PFSK-1 (cell line): Measurements from ENCODE around the gene TPRG1.

Experiments
- FOXP2 ChIP-seq: optimal IDR thresholded peaks from 2 replicates; pipeline ENCODE3; 2011; ENCODE audit warnings: borderline replicate concordance, control low read depth, inconsistent platforms; ENCODE audit not compliant: insufficient read depth; ENCODE audit errors: extremely low read length, extremely low read depth
- POLR2AphosphoS5 ChIP-seq: IDR thresholded peaks from 2 replicates; pipeline ENCODE4 v1.6.1; 2012; ENCODE audit warnings: low read depth, mild to moderate bottlenecking, control low read depth, low read length, moderate library complexity
- SIN3A ChIP-seq: IDR thresholded peaks from 2 replicates; pipeline ENCODE4 v1.6.1; 2012; ENCODE audit warnings: mild to moderate bottlenecking, low read length, moderate library complexity, borderline replicate concordance; ENCODE audit not compliant: insufficient read depth
- TAF1 ChIP-seq: IDR thresholded peaks from 2 replicates; pipeline ENCODE4 v1.6.1; 2012; ENCODE audit warnings: low read length, control low read depth, borderline replicate concordance; ENCODE audit not compliant: insufficient read depth
- TF ChIP-seq, protein P1 (sequence below), 2 experiments: IDR thresholded peaks; 2 replicates each; pipeline versions ENCODE4 v1.6.1 to v1.8.0; 2011 to 2012; ENCODE audit warnings: low read depth in 2 of 2, low read length in 2 of 2, control low read depth in 1 of 2, inconsistent platforms in 1 of 2, mild to moderate bottlenecking in 1 of 2, moderate library complexity in 1 of 2; ENCODE audit not compliant: insufficient read depth in 1 of 2

DNA sequence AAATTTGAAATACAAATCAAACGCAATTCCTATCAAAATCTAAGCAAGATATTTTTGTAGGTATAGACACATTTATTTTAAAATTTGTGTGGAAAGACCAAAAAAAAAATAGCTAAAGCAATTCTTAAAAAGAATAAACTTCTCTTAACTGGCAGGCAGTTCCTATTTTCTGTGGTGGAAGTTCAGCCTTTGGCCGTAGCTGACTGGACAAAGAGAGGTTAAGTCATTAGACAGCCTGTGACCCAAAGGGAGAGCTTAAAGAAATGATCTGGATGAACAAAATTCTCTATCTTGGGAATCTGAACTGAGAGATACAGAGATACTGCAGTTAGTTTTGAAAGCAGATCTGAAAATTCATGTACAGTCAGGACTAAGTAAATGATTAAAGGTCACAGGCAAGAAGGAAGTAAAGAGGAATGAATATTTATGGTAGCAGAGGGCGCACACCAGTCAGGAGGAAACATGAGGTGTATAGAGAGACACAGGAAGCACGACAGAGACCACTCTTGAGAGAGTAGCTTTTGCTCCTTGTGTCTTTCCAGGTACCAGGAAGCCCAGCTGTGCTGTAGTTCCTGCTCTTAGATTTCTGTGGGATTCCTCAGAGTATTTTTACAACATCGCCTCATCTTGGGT, 57.5 kb downstream of the TPRG1 start:
- TF ChIP-seq, protein P1, sequence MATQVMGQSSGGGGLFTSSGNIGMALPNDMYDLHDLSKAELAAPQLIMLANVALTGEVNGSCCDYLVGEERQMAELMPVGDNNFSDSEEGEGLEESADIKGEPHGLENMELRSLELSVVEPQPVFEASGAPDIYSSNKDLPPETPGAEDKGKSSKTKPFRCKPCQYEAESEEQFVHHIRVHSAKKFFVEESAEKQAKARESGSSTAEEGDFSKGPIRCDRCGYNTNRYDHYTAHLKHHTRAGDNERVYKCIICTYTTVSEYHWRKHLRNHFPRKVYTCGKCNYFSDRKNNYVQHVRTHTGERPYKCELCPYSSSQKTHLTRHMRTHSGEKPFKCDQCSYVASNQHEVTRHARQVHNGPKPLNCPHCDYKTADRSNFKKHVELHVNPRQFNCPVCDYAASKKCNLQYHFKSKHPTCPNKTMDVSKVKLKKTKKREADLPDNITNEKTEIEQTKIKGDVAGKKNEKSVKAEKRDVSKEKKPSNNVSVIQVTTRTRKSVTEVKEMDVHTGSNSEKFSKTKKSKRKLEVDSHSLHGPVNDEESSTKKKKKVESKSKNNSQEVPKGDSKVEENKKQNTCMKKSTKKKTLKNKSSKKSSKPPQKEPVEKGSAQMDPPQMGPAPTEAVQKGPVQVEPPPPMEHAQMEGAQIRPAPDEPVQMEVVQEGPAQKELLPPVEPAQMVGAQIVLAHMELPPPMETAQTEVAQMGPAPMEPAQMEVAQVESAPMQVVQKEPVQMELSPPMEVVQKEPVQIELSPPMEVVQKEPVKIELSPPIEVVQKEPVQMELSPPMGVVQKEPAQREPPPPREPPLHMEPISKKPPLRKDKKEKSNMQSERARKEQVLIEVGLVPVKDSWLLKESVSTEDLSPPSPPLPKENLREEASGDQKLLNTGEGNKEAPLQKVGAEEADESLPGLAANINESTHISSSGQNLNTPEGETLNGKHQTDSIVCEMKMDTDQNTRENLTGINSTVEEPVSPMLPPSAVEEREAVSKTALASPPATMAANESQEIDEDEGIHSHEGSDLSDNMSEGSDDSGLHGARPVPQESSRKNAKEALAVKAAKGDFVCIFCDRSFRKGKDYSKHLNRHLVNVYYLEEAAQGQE (IDR thresholded peaks at IDR 0.05; ENCODE audit: insufficient read depth in 1 of 2, low read depth in 2 of 2, low read length in 2 of 2): no peak
- no peak for TF ChIP-seq TAF1
- TF ChIP-seq POLR2AphosphoS5: no peak
- TF ChIP-seq SIN3A: no peak
- no peak for TF ChIP-seq FOXP2
